Inflammatory macrophage (primary cell): ENCODE results near the gene GBX2.

Source experiments
- DNase-seq, 2 donors: peaks; one replicate each; pipeline ENCODE4 v3.0.0-alpha.2; 2020 to 2022

Gene GBX2

DNA sequence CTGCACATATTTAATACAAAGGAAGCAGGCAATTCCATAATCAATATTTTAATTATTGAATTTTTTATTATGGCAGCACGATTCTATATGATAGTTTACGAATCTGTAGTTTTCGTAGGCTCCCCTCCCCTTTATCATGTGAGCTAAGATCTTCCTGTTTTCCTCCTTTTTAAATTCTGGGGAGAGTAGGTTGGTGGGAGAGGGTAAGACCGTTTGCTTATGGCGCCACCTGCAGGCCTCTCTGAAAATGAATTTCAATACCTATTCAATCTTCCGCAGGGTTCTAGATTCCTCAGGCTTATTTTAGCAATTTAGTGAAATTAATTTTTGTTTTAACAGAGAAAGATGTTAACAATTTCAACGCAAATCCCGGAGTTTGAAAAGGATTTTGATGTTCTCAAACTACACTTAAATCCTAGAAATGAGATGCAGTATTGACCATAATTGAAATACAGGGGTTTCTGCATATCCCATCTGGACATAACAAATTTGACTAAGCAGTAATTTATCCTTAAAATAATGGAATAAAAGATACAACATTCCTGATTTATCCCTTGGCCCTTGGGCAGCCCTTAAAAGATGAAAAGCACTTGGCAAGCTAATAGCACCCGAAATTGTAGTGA, 12.8 kb upstream of the GBX2 start:
- peak; percentile 63 for DNase-seq

DNA sequence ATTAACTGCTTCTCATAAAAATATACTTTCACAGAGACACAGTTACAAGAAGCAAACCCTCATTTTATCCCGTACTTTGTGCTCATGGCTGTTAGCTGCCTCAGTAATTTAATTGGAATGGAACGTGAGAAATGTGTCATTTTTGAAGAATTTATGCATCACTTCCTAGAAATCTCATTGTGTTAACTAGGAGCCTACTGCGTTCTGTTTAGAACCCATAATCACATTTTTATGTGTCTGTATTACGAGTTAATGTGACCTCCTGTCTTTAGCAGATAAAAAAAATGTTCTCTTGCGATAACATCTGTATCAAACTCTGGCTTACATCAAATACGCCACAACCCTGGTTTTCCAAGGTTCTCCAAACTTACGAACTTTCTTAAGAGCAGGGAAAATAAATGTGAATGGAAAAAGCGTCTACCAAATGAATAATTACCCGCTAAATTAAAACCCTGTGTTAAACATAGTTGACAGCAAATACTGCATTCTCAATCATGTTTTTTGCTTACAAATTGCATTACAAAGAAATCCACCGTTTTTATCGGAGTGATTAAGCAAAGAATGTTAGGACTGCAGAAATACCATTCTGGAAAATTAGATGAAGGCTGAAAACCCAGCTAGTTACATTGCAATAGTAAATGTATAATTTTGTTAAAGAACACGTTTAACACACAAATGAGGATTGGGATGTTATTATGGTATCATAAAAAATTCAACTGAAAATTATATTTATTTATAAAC, 12.1 kb upstream of the GBX2 start:
- no peak for DNase-seq

DNA sequence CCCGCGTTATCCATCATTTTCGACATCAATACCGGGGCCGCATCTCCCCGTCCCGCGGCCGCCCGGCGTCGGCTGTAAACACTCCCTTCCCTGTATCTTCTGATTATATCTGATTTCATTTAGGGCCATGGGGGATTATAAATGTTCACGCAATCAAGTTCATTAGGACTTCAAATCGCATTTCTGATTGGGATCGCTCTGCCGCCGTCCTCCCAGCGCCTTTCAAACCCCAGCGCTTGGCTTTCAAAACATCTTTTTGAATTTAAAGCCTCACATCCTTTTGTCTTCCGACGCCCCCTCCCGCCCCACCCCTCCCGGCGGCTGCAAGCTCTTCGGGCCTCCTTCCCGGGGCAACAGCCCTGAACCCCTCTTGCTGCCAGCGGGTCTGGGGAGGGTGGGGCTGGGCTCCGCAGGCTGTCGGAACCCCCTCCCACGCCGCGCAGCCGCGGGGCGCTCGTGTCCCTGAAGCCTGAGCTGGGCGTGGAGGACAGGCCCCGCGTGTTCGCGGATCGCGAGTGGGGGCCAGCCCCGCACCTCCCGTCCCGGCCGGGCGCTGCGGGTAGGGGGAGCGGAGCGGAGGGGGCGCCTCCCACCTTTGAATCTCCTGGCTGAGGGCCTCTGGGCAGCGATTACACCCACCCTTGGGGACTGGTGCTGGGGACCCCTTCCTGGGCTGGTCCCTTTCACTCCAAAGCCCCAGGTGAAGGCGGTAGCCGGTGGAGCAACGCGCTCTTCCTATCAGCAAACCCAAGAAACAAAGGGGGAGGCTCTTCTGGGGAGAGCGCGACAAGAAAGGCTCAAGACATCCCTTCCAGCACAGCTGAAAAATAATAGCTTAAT, 11.3 kb upstream of the GBX2 start:
- DNase-seq, result no peak

DNA sequence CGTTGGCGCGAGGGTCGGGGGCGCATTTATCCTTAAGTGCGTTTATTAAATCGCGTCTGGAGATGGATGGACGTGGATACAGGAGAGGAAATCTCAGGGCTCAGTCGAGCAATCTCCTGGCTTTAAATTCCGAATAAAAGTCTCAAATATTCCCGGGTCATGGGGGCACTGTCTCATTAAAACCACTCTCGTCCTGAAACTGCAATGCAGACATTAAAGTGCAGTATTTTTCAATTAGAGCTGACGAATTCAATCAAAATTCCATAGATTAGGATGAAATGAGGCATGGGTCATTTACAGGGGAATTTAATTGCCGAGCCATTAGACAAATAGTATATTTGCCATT, 10.7 kb upstream of the GBX2 start:
- no peak for DNase-seq

DNA sequence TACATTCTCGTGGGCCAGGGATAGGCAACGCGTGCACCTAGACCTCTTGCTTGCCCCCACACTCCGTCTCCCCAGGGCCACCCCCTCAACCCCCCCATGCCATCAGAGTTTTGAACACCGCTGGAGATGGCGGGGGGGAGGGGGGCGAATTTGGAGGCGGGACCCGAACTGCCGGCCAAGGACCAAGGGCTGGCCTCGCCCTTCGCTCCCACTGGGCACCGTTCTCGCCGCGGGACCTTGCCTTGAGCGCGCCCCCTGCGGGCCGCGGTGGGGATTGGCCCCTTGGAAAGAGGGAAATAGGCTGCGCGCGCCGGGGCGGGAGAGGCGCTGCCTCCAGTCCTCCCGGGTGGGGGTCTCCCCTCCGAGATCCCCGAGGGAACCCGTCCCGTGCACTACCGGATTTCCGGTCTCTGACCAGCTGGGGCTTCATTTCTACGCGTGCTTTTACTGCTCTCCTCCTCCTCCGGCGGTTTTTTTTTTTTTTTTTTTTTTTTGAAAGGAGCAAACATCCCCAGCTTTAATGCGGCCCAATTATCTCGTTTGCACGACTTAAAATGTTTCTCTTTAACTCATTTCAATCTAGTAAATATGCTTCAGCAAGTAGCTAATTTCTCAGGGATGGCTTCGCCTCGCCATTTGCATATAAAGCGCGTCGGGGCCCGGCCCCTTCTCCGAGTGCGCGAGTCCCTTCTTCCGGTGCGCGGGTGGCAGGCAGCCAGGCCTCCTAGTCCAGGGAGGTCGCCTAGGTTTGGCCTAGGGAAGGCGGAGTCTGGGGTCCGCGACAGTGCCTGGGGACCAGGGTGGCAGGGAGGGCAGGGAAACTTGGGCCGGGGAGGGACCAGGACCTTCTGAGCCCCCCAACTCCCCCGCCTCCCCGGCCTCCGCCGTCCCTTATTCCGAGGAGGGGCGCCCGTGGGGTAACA, 10.0 kb upstream of the GBX2 start:
- DNase-seq, result no peak

DNA sequence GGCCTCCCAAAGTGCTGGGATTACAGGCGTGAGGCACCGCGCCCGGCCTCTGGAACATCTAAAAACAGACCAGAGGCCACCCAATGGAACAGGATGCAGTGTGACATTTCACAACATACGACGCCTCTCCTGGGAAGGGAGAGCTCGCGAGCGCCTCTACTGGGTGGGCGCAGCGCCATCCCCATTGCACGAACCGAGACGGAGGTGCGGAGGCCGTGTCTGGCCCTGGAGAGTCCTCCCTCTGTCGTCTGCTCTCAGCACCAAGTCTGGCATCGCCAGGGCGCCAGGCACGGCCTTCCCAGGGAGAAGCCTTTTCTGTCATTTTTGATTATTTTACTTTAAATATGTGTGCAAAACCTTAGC, 9.4 kb upstream of the GBX2 start:
- no peak for DNase-seq

DNA sequence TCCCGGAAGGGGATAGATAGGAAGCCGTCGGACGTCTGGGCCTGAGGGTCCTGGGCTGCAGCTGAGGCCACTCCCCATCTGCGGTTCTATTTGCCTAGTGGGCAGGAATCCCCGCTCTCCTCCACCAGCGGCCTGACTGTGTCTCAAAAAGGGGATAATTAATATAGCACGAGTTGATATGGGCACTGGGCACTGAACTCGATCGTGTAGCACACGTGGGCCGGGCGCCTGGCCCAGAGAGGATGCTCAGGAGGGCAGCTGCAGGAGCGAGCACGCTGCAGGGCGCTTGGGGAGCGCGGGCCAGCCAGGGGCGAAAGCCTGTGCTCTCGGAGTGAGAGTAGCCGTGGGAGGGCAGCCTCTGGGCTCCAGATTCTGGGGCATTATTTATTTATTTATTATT, 8.8 kb upstream of the GBX2 start:
- no peak for DNase-seq

DNA sequence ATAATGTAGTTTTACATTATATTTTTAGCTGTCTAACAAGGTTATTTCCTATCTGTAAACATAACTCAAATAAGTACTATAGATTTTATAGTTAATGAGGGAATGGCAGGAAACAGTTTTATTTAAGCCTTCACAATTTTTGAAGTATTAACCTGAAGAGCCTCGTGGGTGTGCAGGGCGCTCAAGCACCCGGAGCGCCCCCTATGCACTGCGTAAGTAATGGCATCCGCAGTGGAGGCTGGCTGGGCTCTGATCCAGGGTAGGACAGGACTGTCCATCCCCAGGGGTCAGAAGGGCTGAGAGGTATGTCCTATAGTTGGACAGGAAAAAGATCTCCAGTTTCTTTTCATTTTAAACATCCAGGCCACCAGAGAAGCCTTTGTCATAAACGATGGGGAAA, 8.2 kb upstream of the GBX2 start:
- no peak for DNase-seq

DNA sequence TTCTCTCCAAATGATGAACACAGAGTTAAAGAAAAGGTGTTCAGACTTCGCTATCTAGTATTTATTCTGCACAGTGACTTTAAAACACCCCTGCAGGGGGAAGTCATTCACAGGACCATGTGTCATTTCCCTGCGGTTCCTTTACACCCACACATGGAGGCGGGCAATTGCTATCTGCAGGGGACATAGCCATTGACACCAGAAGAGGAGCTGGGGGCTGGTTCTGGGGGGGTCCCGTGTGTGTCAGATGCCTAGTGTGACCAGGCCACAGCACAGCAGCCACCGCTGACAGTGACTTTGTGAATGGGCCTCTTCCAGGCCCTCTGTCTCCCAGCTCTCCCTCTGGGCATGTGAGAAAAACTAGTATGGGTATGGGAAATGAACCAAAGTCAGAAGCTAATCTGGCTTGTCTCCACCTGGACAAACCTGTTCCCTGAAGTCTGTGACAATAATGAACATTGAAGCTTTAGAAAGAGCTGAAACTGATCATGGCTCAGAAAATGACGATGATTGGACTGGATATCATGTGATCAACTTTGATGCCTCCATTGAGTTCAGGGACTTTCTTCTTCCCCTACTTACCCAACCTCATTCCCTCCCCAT, 7.5 kb upstream of the GBX2 start:
- DNase-seq, result peak; percentile 81 to 91

DNA sequence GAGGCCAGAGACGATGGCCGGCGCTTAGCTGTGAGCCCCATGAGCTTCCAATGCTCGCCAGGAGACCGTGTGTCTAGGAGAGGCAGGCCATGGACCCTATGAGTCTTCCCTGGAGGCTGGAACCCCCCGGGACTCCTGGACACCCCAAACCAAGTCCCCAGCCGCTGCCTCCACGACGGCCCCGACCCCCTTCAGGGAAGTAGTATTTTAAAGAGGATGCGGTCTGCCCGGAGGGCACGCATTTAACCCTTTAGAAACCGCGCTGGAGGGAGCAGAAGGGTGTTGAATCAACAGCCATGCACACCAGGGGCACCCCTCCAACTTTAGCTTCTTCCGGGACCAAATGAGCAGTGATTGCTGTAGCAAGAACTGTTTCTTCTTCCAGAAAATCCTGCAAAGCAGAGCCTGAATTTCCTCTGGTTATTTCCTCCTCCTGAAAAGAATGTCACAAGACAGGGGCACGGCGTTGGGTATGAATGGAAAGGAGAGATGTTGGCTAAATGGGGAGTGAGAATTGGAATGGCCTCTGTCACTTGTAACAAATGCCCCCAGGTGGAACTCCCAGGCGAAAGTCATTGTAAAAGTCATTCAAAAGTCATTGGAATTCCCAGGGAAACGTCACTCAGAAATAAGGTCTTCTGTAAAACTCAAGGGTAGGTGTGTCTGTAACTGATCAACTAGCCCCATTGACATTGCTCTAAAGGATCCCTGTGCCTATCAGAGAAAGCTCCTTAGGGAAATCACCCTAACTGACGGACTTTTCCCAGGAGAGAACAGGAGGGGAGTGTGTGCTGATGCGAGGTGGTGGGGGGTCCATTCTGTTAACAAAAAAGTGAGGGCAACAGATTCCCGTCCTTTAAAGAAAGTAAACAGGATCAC, 5.8 kb upstream of the GBX2 start:
- no peak for DNase-seq

DNA sequence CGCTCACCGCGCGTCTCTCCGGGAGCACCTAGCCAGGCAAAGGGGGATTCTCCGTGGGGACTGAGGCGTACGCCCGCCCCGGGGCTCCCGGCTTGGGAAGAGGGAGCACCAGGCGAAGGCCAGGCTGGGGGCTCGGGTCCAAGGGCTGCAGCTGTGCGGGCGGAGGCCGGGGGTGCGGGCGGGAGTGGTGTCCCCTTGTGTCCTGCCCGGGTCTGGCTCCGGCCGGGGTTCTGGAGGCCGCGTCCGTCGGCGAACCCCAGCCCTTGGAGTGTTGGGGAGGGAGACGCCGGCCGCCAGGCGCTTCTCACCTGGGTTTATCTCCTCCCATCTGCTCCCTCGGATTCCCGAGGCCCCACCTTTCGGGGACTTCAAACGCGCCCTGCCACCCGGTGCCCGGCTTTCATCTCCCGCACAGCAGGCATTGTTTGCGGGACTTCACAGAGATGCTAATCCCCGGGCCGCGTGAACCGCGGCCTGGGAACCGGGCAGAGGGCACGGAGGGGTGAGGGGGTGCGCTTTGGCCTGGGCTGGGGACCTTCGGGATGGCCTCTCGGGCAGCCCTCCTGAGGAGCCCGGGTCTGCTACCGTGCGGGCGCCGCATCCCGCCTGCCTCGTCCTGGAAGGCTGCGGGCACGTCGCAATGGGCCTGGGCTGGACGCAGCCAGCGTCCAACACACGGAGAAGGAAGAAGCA, 5.0 kb upstream of the GBX2 start:
- no peak for DNase-seq

DNA sequence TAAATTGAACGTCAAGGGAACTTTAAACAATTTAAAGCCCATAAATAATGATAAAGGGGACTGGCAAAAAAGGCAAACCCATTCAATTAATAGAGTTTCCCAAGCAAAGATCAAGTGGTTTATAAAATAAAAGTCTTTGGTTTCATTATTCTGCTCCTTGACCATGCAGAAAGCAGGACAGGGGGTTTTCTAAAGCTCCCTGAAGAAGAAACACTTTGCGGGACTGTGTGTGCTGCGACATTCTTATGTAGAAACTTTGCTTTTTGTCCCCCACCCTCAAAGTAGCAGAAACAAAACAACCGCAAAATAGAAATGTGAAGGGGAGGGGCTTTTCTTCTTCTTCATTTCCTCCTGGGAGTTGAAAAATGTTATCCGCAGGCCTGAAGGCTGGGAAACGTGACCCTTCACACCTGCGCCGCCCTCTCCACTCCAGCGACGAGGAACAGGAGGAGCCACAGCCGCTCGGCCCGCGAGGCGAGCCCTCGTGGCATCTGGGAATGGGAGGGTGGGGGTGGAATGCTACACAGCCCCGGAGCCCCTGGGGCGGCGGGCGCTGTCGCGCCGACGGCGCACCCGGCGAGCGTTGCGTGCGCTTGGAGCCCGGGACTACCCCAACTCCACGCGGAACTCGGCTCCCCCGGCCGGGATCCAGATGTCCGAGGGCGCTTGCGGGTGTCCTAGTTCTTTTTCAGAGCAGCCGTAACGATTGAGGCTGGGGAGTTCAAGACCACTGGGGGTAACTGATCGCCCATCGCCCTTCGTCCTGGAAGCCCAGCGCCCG, 4.3 kb upstream of the GBX2 start:
- DNase-seq, result no peak

DNA sequence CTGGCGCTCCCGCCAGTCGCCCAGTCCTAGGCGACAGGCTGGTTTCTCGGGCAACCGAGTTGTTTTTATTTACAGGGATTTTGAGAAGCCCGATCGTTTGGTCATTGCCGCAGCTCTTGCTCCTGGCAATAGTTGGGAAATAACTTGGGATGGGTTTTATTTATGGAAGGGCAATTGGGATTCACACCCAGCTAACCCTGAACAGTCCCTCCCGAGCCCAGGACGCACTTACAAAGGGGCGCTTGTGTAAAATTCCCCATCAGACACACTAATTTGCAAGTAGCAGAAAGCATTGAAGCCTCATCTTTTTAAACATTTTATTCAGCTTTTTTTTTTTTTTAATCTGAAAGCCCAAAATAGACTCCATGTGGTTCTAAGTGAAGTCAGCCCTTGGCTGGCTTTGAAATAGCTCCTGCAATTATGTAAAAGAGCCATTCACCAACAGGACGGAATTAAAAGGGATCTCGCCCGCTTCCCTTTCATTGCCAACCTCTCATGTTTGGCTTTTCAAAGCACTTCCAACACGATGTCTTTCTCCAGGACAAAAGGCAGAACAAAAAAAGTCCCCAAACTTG, 3.6 kb upstream of the GBX2 start:
- no peak for DNase-seq

DNA sequence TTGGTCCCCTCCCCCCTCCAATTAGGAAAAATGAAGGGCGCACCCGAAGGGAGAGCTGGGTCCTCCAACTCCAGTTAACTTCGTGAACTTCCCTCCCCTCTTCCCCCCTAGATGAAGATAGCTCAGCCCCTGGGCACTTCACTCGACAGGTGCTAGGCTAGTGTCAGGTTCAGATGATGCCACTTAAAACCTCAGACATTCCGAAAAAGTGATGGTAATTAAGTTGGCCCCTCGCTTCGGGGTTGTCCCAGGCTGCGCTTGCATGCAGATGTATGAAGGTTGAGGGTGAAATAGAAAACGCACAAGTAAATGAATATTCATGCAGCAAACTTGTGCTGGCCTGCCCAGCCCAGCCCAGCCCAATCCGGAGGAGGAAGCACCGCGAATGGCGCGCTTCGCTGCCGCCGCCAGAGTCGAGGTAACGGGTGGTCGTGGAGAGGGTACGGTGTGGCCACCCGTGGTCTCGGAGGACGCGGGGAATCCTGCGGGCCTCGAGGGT, 3.0 kb upstream of the GBX2 start:
- no peak for DNase-seq

DNA sequence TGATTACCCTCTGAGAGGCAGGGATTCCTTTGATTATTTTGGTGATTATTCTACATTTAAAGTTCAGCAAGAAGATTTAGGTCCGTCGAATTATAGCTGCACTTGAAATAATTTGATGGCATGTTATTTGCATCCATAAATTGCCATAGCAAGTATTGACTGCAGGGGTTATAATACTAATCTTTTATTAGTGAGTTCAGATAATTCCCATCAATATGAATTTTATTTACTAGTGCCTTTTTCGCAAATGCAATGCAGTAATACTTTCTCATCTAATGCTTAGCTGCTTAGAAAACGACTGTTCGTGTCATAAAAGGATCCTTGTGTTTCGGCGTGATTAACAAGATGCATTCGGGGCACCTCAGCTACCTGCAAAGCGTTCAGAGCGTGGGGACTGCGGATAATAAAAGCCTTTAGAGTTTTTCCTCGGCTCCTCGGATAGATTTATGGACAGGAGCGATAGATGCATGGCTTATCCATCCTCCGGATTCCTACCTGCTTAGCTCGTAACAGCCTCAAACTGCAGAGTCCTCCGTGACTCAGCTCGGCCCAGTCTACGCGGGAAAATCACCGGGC, 2.5 kb upstream of the GBX2 start:
- DNase-seq, result no peak

DNA sequence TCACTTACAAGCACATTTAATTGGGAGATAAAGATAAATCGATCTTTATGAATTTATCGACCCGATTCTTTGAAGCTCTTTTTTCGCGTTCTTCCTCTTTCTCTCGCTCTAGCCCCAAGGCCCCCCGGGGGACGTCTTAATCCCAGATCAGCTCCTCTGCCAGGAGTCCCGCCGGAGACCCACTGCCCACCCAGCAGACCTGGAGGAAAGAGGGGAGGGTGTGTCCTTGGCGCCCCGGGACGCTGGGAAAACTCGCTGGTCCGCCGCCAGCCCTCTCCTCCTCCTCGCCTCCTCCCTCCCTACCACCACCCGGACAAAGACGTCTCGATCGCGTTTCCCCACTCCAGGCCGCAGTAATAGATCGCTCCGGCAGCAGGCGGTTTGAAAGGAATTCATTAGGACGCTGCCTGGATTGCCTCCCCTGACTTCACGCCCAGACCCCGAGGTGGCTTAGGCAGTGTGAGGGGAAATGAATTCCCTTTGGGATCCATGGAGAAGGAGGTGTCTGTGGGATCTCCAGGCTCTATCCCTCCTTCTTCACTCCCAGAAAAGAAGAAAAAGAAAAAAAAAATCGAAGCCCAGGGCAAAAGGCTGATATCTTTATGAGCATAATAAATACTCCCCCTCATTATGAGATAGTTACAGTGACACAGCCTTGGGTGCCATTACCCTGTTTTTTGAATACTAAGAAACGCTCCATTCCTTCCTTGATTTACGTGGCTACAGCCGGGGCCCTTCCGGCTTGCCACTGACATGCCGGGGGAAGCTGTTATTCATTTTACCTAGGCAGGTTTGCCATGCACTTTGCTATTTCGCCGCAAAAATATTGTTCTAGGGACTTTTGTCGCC, 1.8 kb upstream of the GBX2 start:
- DNase-seq, result no peak

DNA sequence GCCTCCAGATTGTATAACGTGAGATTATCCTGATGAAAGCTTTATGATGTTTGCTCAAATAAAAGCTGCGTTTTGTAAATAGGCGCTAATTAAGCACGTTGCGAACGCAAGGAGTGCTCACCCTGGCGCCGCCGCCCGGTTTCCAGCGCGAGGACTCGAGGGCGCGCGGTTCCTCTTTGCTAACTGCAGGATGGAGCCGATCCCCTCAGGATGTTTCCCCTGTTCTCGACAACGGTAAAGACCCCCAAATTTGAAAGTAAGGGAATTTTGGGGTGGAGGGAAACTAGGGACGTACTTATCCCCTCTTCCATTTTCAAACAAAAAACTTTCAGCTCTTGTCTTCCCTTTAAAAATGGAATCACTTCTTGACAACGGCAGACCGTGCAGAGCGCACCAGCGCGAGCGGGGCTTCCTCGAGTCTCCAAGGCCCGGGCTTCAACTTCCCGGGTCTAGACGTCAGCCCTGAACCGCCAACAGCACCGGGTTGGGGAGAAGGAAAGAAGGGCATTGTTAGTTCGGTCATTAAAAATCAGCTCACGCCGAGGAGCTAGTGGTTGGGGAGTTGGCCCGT, 1.1 kb upstream of the GBX2 start:
- DNase-seq, result no peak
